K562 (cell line): Measurements from ENCODE around the gene CLDN14.

Experiments used
- BCL6 ChIP-seq: fragments of 250-450 bp; sonication (Bioruptor Pico); IDR thresholded peaks from 2 replicates; pipeline ENCODE4 v1.4.0; 2020
- BDP1 ChIP-seq: IDR thresholded peaks from 3 replicates; pipeline ENCODE4 v1.6.1; 2011; ENCODE audit not compliant: insufficient read length, insufficient read depth
- GATAD2B ChIP-seq: fragments of 450-650 bp; IDR thresholded peaks from 2 replicates; pipeline ENCODE4 v1.6.1; 2017; ENCODE audit warnings: mild to moderate bottlenecking, borderline replicate concordance
- HDAC6 ChIP-seq: IDR thresholded peaks from 2 replicates; pipeline ENCODE4 v1.6.1; 2012; ENCODE audit warnings: low read depth, mild to moderate bottlenecking, control low read depth, inconsistent platforms, low read length, moderate library complexity
- NELFE ChIP-seq: IDR thresholded peaks from 2 replicates; pipeline ENCODE4 v1.6.1; 2011; ENCODE audit warnings: mild to moderate bottlenecking; ENCODE audit not compliant: insufficient read depth, insufficient read length
- NFE2 ChIP-seq: IDR thresholded peaks from 2 replicates; pipeline ENCODE4 v1.6.1; 2014; ENCODE audit warnings: antibody characterized with exemption, low read depth
- TGIF2 ChIP-seq: sonication (generic); formaldehyde crosslinking; IDR thresholded peaks from 2 replicates; pipeline ENCODE4 v1.8.1; 2022; ENCODE audit warnings: mild to moderate bottlenecking, missing genetic modification reagents, moderate library complexity
- YY1 ChIP-seq, 3 experiments: IDR thresholded peaks; 2 replicates each; pipeline ENCODE4 v1.6.1; 2011; ENCODE audit warnings: low read length in 2 of 3, mild to moderate bottlenecking in 2 of 3, moderate library complexity in 2 of 3, borderline replicate concordance in 1 of 3, control low read depth in 1 of 3, low read depth in 1 of 3; ENCODE audit not compliant: insufficient read depth in 3 of 3, insufficient replicate concordance in 2 of 3, control insufficient read depth in 1 of 3, insufficient read length in 1 of 3; ENCODE audit errors: extremely low read depth in 1 of 3

DNA sequence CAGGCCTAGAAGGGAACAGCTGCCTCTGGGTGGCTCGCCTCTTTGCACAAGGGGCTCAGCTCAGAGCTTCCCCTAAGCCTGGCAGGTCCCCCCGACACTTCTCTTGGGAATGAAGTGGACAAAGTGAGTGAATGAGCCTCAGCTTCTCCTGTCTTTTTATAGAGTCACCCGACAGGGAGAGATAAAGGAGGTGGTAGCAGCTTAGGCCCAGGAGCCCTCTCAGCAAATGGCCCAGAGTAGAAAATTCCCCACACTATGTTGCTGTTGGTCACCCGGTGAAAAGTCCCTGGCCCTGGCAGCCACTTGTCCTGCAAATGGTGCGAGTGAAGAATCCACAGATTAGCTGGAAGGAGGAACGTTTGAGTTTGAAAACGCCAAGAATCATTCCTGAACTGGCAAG is 2.4 kb downstream of the CLDN14 start:
- TF ChIP-seq YY1 (IDR thresholded peaks at IDR 0.05; ENCODE audit: borderline replicate concordance in 1 of 3, control insufficient read depth in 1 of 3, extremely low read depth in 1 of 3, insufficient read depth in 3 of 3, insufficient read length in 1 of 3, insufficient replicate concordance in 2 of 3, low read depth in 1 of 3, low read length in 2 of 3), result no peak
- TF ChIP-seq HDAC6, result no peak
- no peak for TF ChIP-seq NFE2
- TF ChIP-seq NELFE, result no peak
- TF ChIP-seq TGIF2 (CRISPR knock-in tag), result no peak
- TF ChIP-seq BCL6 (CRISPR knock-in tag), result no peak
- no peak for TF ChIP-seq BDP1
- TF ChIP-seq GATAD2B, result no peak
